ENCODE results near the gene FGF6. TPM values are rescaled to one million over a fixed set of nuclear protein-coding genes. Genes with fewer than 3 reads are reported as not detected.

The FGF6 gene
- total and polyA plus RNA-seq, 4 donors = not detected

- Histone ChIP-seq H3K27ac (ENCODE audit: low read depth in 1 of 2, low read length in 2 of 2) (no peak overlapping the region), H3K9ac (ENCODE audit: low read depth in 1 of 2, low read length in 2 of 2) (no peak overlapping the region), H3K9me3 (ENCODE audit: control insufficient read depth in 4 of 4, low read length in 3 of 4) (no peaks in the 10 kb centered on the region), H3K27me3 (ENCODE audit: control insufficient read depth in 4 of 4, insufficient read depth in 4 of 4, low read length in 3 of 4) (peaks cover 0 to 3% (median 0%) of the 10 kb centered on the region in 4 donors), H3K4me3 (ENCODE audit: low read depth in 1 of 3, low read length in 3 of 3) (no peak overlapping the region), H3K4me1 (ENCODE audit: control insufficient read depth in 4 of 4, insufficient read depth in 4 of 4, low read length in 3 of 4) (no peaks in the 10 kb centered on the region), H3K36me3 (ENCODE audit: control insufficient read depth in 4 of 4, insufficient read depth in 3 of 4, low read depth in 1 of 4, low read length in 3 of 4) (no peaks in the 10 kb centered on the region)
- WGBS = 69% methylated on average over 4 of the region's 4 CpGs
- TF ChIP-seq CTCF (IDR thresholded peaks at IDR 0.05; ENCODE audit: low read depth, low read length, missing input control) = no peak
- TF ChIP-seq ZBTB33 (IDR thresholded peaks at IDR 0.05) = no peak
- DNase-seq (ENCODE audit: low spot score) = no peak
These were observed 11.9 kb downstream of the FGF6 start for GRCh38 chr12:4433745-4434058.

GRCh38 chr12:4432878-4433744 lies 12.5 kb downstream of the FGF6 start:
- no peaks in the 10 kb centered on the region for H3K9me3 ChIP-seq (ENCODE audit: control insufficient read depth in 4 of 4, low read length in 3 of 4)
- H3K27ac ChIP-seq (ENCODE audit: low read depth in 1 of 2, low read length in 2 of 2) = no peak overlapping the region
- 59% methylated on average over 9 of the region's 9 CpGs for WGBS
- peaks cover 0 to 3% (median 0%) of the 10 kb centered on the region in 4 donors for H3K27me3 ChIP-seq (ENCODE audit: control insufficient read depth in 4 of 4, insufficient read depth in 4 of 4, low read length in 3 of 4)
- no peak for DNase-seq (ENCODE audit: low spot score)
- H3K9ac ChIP-seq (ENCODE audit: low read depth in 1 of 2, low read length in 2 of 2) = no peak overlapping the region
- H3K36me3 ChIP-seq (ENCODE audit: control insufficient read depth in 4 of 4, insufficient read depth in 3 of 4, low read depth in 1 of 4, low read length in 3 of 4) = no peaks in the 10 kb centered on the region
- H3K4me3 ChIP-seq (ENCODE audit: low read depth in 1 of 3, low read length in 3 of 3) = no peak overlapping the region
- H3K4me1 ChIP-seq (ENCODE audit: control insufficient read depth in 4 of 4, insufficient read depth in 4 of 4, low read length in 3 of 4) = no peaks in the 10 kb centered on the region
- no peak for TF ChIP-seq RAD21 (IDR thresholded peaks at IDR 0.05)
- TF ChIP-seq RXRA (IDR thresholded peaks at IDR 0.05) = no peak
- no peak for TF ChIP-seq CTCF (IDR thresholded peaks at IDR 0.05; ENCODE audit: low read depth, low read length, missing input control)
- TF ChIP-seq ZBTB33 (IDR thresholded peaks at IDR 0.05) = no peak
- TF ChIP-seq REST (IDR thresholded peaks at IDR 0.05) = no peak
- TF ChIP-seq EGR1 (IDR thresholded peaks at IDR 0.05; ENCODE audit: low read depth in 2 of 2) = no peak
- no peak for TF ChIP-seq GABPA (IDR thresholded peaks at IDR 0.05 in 1 of 2, conservative IDR thresholded peaks at IDR 0.05 in 1 of 2)
- TF ChIP-seq, protein P1, sequence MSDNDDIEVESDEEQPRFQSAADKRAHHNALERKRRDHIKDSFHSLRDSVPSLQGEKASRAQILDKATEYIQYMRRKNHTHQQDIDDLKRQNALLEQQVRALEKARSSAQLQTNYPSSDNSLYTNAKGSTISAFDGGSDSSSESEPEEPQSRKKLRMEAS (IDR thresholded peaks at IDR 0.05) = no peak
- no peak for TF ChIP-seq HNF4G (IDR thresholded peaks at IDR 0.05)
- TF ChIP-seq, protein P2, sequence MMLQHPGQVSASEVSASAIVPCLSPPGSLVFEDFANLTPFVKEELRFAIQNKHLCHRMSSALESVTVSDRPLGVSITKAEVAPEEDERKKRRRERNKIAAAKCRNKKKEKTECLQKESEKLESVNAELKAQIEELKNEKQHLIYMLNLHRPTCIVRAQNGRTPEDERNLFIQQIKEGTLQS (IDR thresholded peaks at IDR 0.05) = no peak
- no peak for TF ChIP-seq NR2F2 (IDR thresholded peaks at IDR 0.05)
- no peak for TF ChIP-seq SP1 (IDR thresholded peaks at IDR 0.05)
- TF ChIP-seq FOXA2 (IDR thresholded peaks at IDR 0.05) = no peak
- TF ChIP-seq JUND (IDR thresholded peaks at IDR 0.05) = no peak
- no peak for TF ChIP-seq YY1 (IDR thresholded peaks at IDR 0.05)
- TF ChIP-seq FOXA1 (IDR thresholded peaks at IDR 0.05) = no peak
- no peak for TF ChIP-seq HNF4A (conservative IDR thresholded peaks at IDR 0.05)
- no peak for TF ChIP-seq TAF1 (conservative IDR thresholded peaks at IDR 0.05)

Measured in liver (tissue), 9 donors.